SK-MEL-5 (cell line): ENCODE measurements around the gene BANF1. TPM values are rescaled to one million over a fixed set of nuclear protein-coding genes. Genes with fewer than 3 reads are reported as not detected.

Source experiments
- DNase-seq: peaks from one replicate; pipeline ENCODE4 v3.0.0-alpha.2; 2016; ENCODE audit warnings: low read depth, low spot score
- in situ Hi-C: cut with HindIII; loops from 2 replicates; pipeline ENCODE4 v1.10.0; 2016; ENCODE audit warnings: low sequenced_read_pairs, high pct_unique_total_duplicates, low pct_unique_long_range_greater_than_20kb
- total RNA-seq: library from RNA; depleted of rRNA; stranded (reverse); fragments of >200 nt; shearing (Covaris generic); gene quantifications from 2 replicates; pipeline ENCODE4 v1.2.3, GENCODE V29; 2014; rRNA removed

The BANF1 gene
- total RNA-seq, 1 experiment from 2014 or later, result 30.0 TPM

GRCh38 chr11:66048547-66049323 lies 46.4 kb downstream of the BANF1 start, which contains the start of gene GAL3ST3:
TSS of gene GAL3ST3 (minus strand) at chr11:66049161. CDS start at chr11:66045415, 3,746 bp downstream.
- DNase-seq, result no peak
- in situ Hi-C loops, result no loop called here

- DNase-seq, result no peak
Measured at GRCh38 chr11:66050581-66051231, 48.4 kb downstream of the BANF1 start.

GRCh38 chr11:66051371-66051765 lies 49.1 kb downstream of the BANF1 start:
- no peak for DNase-seq
- in situ Hi-C loops, result no loop called here

More at GRCh38 chr11:66050581-66051231, 48.4 kb downstream of the BANF1 start:
- in situ Hi-C loops, result no loop called here

- in situ Hi-C loops, result no loop called here
- DNase-seq, result peak; percentile 95
Measured at GRCh38 chr11:66051766-66052663, 49.7 kb downstream of the BANF1 start, which contains the start of gene SF3B2. TSS of gene SF3B2 (plus strand) at chr11:66052364. CDS start at chr11:66052385, 21 bp downstream.

DNA sequence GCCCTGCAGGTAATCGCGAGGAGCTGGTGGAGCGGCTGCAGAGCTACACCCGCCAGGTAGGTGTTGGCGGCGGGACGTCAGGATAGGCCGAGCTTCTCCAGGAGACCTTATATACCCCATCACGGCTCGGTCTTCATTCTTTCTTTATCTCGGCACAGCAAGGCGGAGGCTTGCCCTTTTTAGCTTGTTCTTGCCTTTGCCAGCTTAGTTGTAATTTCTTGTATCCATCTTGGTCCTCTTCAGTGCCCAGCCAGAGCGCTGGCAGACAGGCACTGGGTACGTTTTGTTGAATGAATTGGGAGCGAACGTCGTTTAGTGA lies 50.3 kb downstream of the BANF1 start:
- no peak for DNase-seq
- in situ Hi-C loops, result no loop called here

Other genes starting within 250 kb of the BANF1 start
- gene AP5B1, start 221.5 kb upstream of the BANF1 start, total RNA-seq, result 19.7 and 20.0 TPM in 2 replicates
- not detected in 2 replicates for gene OVOL1, start 215.4 kb upstream of the BANF1 start, total RNA-seq
- gene SNX32, start 168.5 kb upstream of the BANF1 start, total RNA-seq, result 0.08 and 0.18 TPM in 2 replicates
- 941 and 972 TPM in 2 replicates for gene CFL1, start 144.3 kb upstream of the BANF1 start, total RNA-seq
- gene MUS81, start 142.1 kb upstream of the BANF1 start, total RNA-seq, result 18.6 and 19.3 TPM in 2 replicates
- gene EFEMP2, start 129.7 kb upstream of the BANF1 start, total RNA-seq, result 0.45 and 0.55 TPM in 2 replicates
- gene CTSW, start 122.7 kb upstream of the BANF1 start, total RNA-seq, result 0.29 and 0.48 TPM in 2 replicates
- 60.8 and 62.9 TPM in 2 replicates for gene FIBP, start 114.0 kb upstream of the BANF1 start, total RNA-seq
- gene CCDC85B, start 111.8 kb upstream of the BANF1 start, total RNA-seq, result 22.2 and 23.7 TPM in 2 replicates
- gene FOSL1, start 102.1 kb upstream of the BANF1 start, total RNA-seq, result 8.9 and 10.2 TPM in 2 replicates
- 7.8 and 9.8 TPM in 2 replicates for gene C11orf68, start 83.4 kb upstream of the BANF1 start, total RNA-seq
- gene DRAP1, start 83.1 kb upstream of the BANF1 start, total RNA-seq, result 66.5 and 72.9 TPM in 2 replicates
- not detected in 2 replicates for gene TSGA10IP, start 57.0 kb upstream of the BANF1 start, total RNA-seq
- 40.1 and 46.5 TPM in 2 replicates for gene SART1, start 40.8 kb upstream of the BANF1 start, total RNA-seq
- gene EIF1AD, start 346 bp upstream of the BANF1 start, total RNA-seq, result 27.8 TPM in 2 replicates
- gene CST6, start 9.5 kb downstream of the BANF1 start, total RNA-seq, result not detected in 2 replicates
- 0.05 TPM in 1 of 2 replicates, not detected in the other for gene CATSPER1, start 24.0 kb downstream of the BANF1 start, total RNA-seq
- gene GAL3ST3, start 46.7 kb downstream of the BANF1 start, total RNA-seq, result not detected in 2 replicates
- 103 and 118 TPM in 2 replicates for gene SF3B2, start 49.9 kb downstream of the BANF1 start, total RNA-seq
- 9.0 and 12.0 TPM in 2 replicates for gene PACS1, start 67.8 kb downstream of the BANF1 start, total RNA-seq